WERI-Rb-1 (cell line): ENCODE data around the gene STRBP.

ENCODE experiments used
- DNase-seq: peaks from one replicate; pipeline ENCODE4 v3.0.0-alpha.2; 2020
- H3K27ac ChIP-seq: fragments of 250-450 bp; sonication (Bioruptor Pico); 2 replicates; pipeline ENCODE4 v1.5.1; 2020; ENCODE audit warnings: mild to moderate bottlenecking, moderate library complexity
- H3K27me3 ChIP-seq: fragments of 250-450 bp; sonication (Bioruptor Pico); 2 replicates; pipeline ENCODE4 v1.5.1; 2021; ENCODE audit warnings: mild to moderate bottlenecking, low read depth, moderate library complexity; ENCODE audit not compliant: insufficient read depth, severe bottlenecking
- H3K36me3 ChIP-seq: fragments of 250-450 bp; sonication (Bioruptor Pico); 2 replicates; pipeline ENCODE4 v1.5.1; 2020; ENCODE audit warnings: mild to moderate bottlenecking, moderate library complexity
- H3K4me3 ChIP-seq: 2 replicates; pipeline ENCODE4 v1.5.1; 2011; ENCODE audit warnings: low read depth, mild to moderate bottlenecking, control low read depth, low read length
- H3K9me3 ChIP-seq: fragments of 250-450 bp; sonication (Bioruptor Pico); 2 replicates; pipeline ENCODE4 v1.5.1; 2021; ENCODE audit warnings: mild to moderate bottlenecking, moderate library complexity; ENCODE audit not compliant: severe bottlenecking
- CTCF ChIP-seq: IDR thresholded peaks from 2 replicates; pipeline ENCODE4 v1.5.1; 2011; ENCODE audit warnings: low read depth, mild to moderate bottlenecking, control low read depth, inconsistent platforms, low read length

Gene STRBP

GRCh38 chr9:123218831-123219230, 49.6 kb downstream of the STRBP start:
- Histone ChIP-seq H3K4me3 (no peak overlapping the region), H3K27ac (no peak overlapping the region)

GRCh38 chr9:123217128-123217654, 51.2 kb downstream of the STRBP start:
- DNase-seq = no peak
- Histone ChIP-seq H3K4me3 (no peak overlapping the region), H3K9me3 (no peaks in the 10 kb centered on the region), H3K27ac (no peak overlapping the region), H3K36me3 (no peaks in the 10 kb centered on the region), H3K27me3 (no peaks in the 10 kb centered on the region)
- no peak for TF ChIP-seq CTCF

More at GRCh38 chr9:123218831-123219230, 49.6 kb downstream of the STRBP start:
- Histone ChIP-seq H3K9me3 (no peaks in the 10 kb centered on the region), H3K36me3 (no peaks in the 10 kb centered on the region), H3K27me3 (no peaks in the 10 kb centered on the region)
- no peak for TF ChIP-seq CTCF
- DNase-seq = no peak

GRCh38 chr9:123216251-123216797, 52.1 kb downstream of the STRBP start:
- Histone ChIP-seq H3K4me3 (no peak overlapping the region), H3K9me3 (no peaks in the 10 kb centered on the region), H3K27me3 (no peaks in the 10 kb centered on the region), H3K36me3 (no peaks in the 10 kb centered on the region), H3K27ac (no peak overlapping the region)
- no peak for TF ChIP-seq CTCF
- no peak for DNase-seq

- H3K36me3 ChIP-seq = no peaks in the 10 kb centered on the region
- no peak overlapping the region for H3K27ac ChIP-seq
- H3K9me3 ChIP-seq = no peaks in the 10 kb centered on the region
- DNase-seq = no peak
- H3K27me3 ChIP-seq = no peaks in the 10 kb centered on the region
- no peak for TF ChIP-seq CTCF
- H3K4me3 ChIP-seq = no peak overlapping the region
Observed at GRCh38 chr9:123211081-123211480, 57.3 kb downstream of the STRBP start.

GRCh38 chr9:123208626-123209174, 59.7 kb downstream of the STRBP start:
- H3K27me3 ChIP-seq = no peaks in the 10 kb centered on the region
- H3K27ac ChIP-seq = no peak overlapping the region
- no peak for TF ChIP-seq CTCF
- no peaks in the 10 kb centered on the region for H3K36me3 ChIP-seq
- no peak for DNase-seq
- H3K9me3 ChIP-seq = no peaks in the 10 kb centered on the region
- no peak overlapping the region for H3K4me3 ChIP-seq

GRCh38 chr9:123206065-123206464, 62.3 kb downstream of the STRBP start:
- H3K9me3 ChIP-seq = peaks cover under 1% of the 10 kb centered on the region
- H3K4me3 ChIP-seq = no peak overlapping the region
- DNase-seq = no peak
- no peak overlapping the region for H3K27ac ChIP-seq
- no peaks in the 10 kb centered on the region for H3K36me3 ChIP-seq
- TF ChIP-seq CTCF = no peak
- H3K27me3 ChIP-seq = no peaks in the 10 kb centered on the region
